ENCODE measurements around the gene OR1Q1.

GRCh38 chr9:122614362-122614761, at the start of gene OR1Q1:
- TF ChIP-seq, protein P1, sequence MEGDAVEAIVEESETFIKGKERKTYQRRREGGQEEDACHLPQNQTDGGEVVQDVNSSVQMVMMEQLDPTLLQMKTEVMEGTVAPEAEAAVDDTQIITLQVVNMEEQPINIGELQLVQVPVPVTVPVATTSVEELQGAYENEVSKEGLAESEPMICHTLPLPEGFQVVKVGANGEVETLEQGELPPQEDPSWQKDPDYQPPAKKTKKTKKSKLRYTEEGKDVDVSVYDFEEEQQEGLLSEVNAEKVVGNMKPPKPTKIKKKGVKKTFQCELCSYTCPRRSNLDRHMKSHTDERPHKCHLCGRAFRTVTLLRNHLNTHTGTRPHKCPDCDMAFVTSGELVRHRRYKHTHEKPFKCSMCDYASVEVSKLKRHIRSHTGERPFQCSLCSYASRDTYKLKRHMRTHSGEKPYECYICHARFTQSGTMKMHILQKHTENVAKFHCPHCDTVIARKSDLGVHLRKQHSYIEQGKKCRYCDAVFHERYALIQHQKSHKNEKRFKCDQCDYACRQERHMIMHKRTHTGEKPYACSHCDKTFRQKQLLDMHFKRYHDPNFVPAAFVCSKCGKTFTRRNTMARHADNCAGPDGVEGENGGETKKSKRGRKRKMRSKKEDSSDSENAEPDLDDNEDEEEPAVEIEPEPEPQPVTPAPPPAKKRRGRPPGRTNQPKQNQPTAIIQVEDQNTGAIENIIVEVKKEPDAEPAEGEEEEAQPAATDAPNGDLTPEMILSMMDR (IDR thresholded peaks at IDR 0.05; ENCODE audit: poor library complexity) = no peak
- TF ChIP-seq EZH2 (IDR thresholded peaks at IDR 0.05; ENCODE audit: borderline replicate concordance) = no peak
- no peak for TF ChIP-seq EZH2phosphoT487 (IDR thresholded peaks at IDR 0.05; ENCODE audit: low read depth, severe bottlenecking, unreplicated experiment)
